Endothelial cell of umbilical vein (primary cell): ENCODE data around the gene CASK. TPM values are rescaled to one million over a fixed set of nuclear protein-coding genes. Genes with fewer than 3 reads are reported as not detected.

ENCODE experiments used
- BruUV-seq: library from RNA; stranded (reverse); fragments of 400-500 nt; replicated peaks from 2 replicates; lab custom pipeline; 2021; lab: Mats Ljungman, UMichigan
- CTCF ChIA-PET: fragments of 300-600, 350-600 bp; sonication (Branson Sonifier 250); formaldehyde crosslinking; loops from one replicate; lab custom pipeline; 2021; ENCODE audit warnings: antibody characterized with exemption, inconsistent platforms; lab: Charles Lee
- POLR2A ChIA-PET: fragments of 300-600, 350-600 bp; sonication (Branson Sonifier 250); formaldehyde crosslinking; loops from one replicate; lab custom pipeline; 2021; ENCODE audit warnings: antibody characterized with exemption, inconsistent platforms; lab: Charles Lee
- DNase-seq: peaks from one replicate; pipeline ENCODE4 v3.0.0-alpha.2; 2011; ENCODE audit warnings: low read depth, low spot score
- FAIRE-seq: peaks from 2 replicates; lab custom pipeline; 2011; peaks lifted over from hg19 to GRCh38; lab: Jason Lieb, UNC
- H2AFZ ChIP-seq: 2 replicates; pipeline ENCODE4 v1.6.0; 2012; ENCODE audit warnings: low read depth, low read length, control low read depth, inconsistent platforms
- H3K27ac ChIP-seq: 2 replicates; pipeline ENCODE4 v1.5.1; 2011; ENCODE audit warnings: low read depth, mild to moderate bottlenecking, control low read depth, low read length, moderate library complexity; ENCODE audit not compliant: insufficient read depth
- H3K27me3 ChIP-seq, 2 experiments: 2 replicates each; pipeline versions ENCODE4 v1.6.0 to v1.6.1; 2011; ENCODE audit warnings: low read length in 2 of 2, mixed read lengths in 1 of 2; ENCODE audit not compliant: control insufficient read depth in 2 of 2, insufficient read depth in 2 of 2
- H3K36me3 ChIP-seq, 2 experiments: 2 replicates in 1 of 2; 3 replicates in 1 of 2; pipeline ENCODE4 v1.5.1; 2011; ENCODE audit warnings: low read length in 2 of 2, mild to moderate bottlenecking in 1 of 2, moderate library complexity in 1 of 2; ENCODE audit not compliant: control insufficient read depth in 2 of 2, insufficient read depth in 2 of 2; ENCODE audit errors: extremely low read depth in 1 of 2
- H3K4me1 ChIP-seq: 3 replicates; pipeline ENCODE4 v1.5.1; 2011; ENCODE audit warnings: mild to moderate bottlenecking, low read length; ENCODE audit not compliant: control insufficient read depth, insufficient read depth; ENCODE audit errors: extremely low read depth
- H3K4me2 ChIP-seq: 2 replicates; pipeline ENCODE4 v1.6.1; 2011; ENCODE audit warnings: low read length, control low read depth, mixed read lengths; ENCODE audit not compliant: insufficient read depth
- H3K4me3 ChIP-seq, 3 experiments: fragments of 200-600 bp in 1 of 3; sonication (generic), shearing (Covaris generic) in 1 of 3; replicated peaks in 1 of 3; 2 replicates each; pipeline ENCODE4 v1.5.1; 2011 to 2016; ENCODE audit warnings: control low read depth in 3 of 3, low read length in 3 of 3, mild to moderate bottlenecking in 2 of 3, inconsistent platforms in 1 of 3, low read depth in 1 of 3, moderate library complexity in 1 of 3; ENCODE audit not compliant: insufficient read depth in 1 of 3
- H3K79me2 ChIP-seq: 2 replicates; pipeline ENCODE4 v1.6.0; 2012; ENCODE audit warnings: low read length, inconsistent platforms; ENCODE audit not compliant: control insufficient read depth, insufficient read depth
- H3K9ac ChIP-seq: replicated peaks from 2 replicates; pipeline ENCODE3; 2011; ENCODE audit warnings: low read length, control low read depth; ENCODE audit not compliant: insufficient read depth; ENCODE audit errors: extremely low read depth
- H3K9me1 ChIP-seq: replicated peaks from 3 replicates; pipeline ENCODE4 v1.6.0; 2011; ENCODE audit warnings: mild to moderate bottlenecking, low read length; ENCODE audit not compliant: control insufficient read depth, insufficient read depth; ENCODE audit errors: extremely low read depth
- H3K9me3 ChIP-seq: replicated peaks from 2 replicates; pipeline ENCODE4 v1.5.1; 2012; ENCODE audit warnings: low read length, inconsistent platforms; ENCODE audit not compliant: control insufficient read depth, insufficient read depth
- H4K20me1 ChIP-seq: replicated peaks from 2 replicates; pipeline ENCODE3; 2011; ENCODE audit warnings: mild to moderate bottlenecking, low read length; ENCODE audit not compliant: control insufficient read depth, insufficient read depth; ENCODE audit errors: extremely low read depth
- EZH2 ChIP-seq: IDR thresholded peaks from 2 replicates; pipeline ENCODE4 v1.6.1; 2012; ENCODE audit warnings: borderline replicate concordance, low read depth, mild to moderate bottlenecking, moderate library complexity, low read length, inconsistent platforms; ENCODE audit not compliant: severe bottlenecking
- FOS ChIP-seq: IDR thresholded peaks from 2 replicates; pipeline ENCODE4 v1.6.1; 2011; ENCODE audit warnings: mild to moderate bottlenecking, low read length, moderate library complexity, borderline replicate concordance; ENCODE audit not compliant: insufficient read depth
- GATA2 ChIP-seq: IDR thresholded peaks from 2 replicates; pipeline ENCODE4 v1.7.0; 2011; ENCODE audit warnings: low read depth, mild to moderate bottlenecking, moderate library complexity, mixed read lengths, low read length; ENCODE audit not compliant: insufficient read length, insufficient read depth
- MYC ChIP-seq: IDR thresholded peaks from one replicate; pipeline ENCODE4 v1.6.1; 2011; ENCODE audit warnings: mild to moderate bottlenecking, low read depth, low read length
- POLR2AphosphoS5 ChIP-seq: IDR thresholded peaks from 2 replicates; pipeline ENCODE4 v1.6.1; 2012; ENCODE audit warnings: low read depth, mild to moderate bottlenecking, control low read depth, low read length, moderate library complexity; ENCODE audit not compliant: insufficient read depth
- dilution Hi-C: fragments of 300-500 bp; cut with MboI; formaldehyde crosslinking; loops from one replicate; pipeline ENCODE4 v1.15.0; 2019; ENCODE audit warnings: low sequenced_read_pairs; ENCODE audit not compliant: extremely low pct_ligation_motif_present
- intact Hi-C: fragments of 100-400 bp; cut with micrococcal nuclease; formaldehyde crosslinking; loops from one replicate; pipeline ENCODE4 v1.10.0; 2022
- polyA plus RNA-seq, 4 experiments: library from polyadenylated mRNA; depleted of rRNA in 3 of 4; stranded (reverse) in 3 of 4; unstranded in 1 of 4; fragments of >200 nt; gene quantifications; 2 replicates each; pipeline versions ENCODE4 v1.2.1 to v1.2.3, GENCODE V29; 2011 to 2012; ENCODE audit warnings: missing spikeins in 1 of 4
- total RNA-seq: library from RNA; stranded (reverse); gene quantifications from 2 replicates; pipeline ENCODE4 v1.2.3, GENCODE V29; 2021
- TF ChIP-seq, protein P1 (sequence below): IDR thresholded peaks from 2 replicates; pipeline ENCODE4 v1.6.1; 2011; ENCODE audit not compliant: insufficient read depth, insufficient read length
- TF ChIP-seq, protein P2 (sequence below), 2 donors: IDR thresholded peaks; 1 replicate in 1 of 2; 2 replicates in 1 of 2; pipeline ENCODE4 v1.5.1; 2011; ENCODE audit warnings: low read length in 2 of 2, mild to moderate bottlenecking in 2 of 2, moderate library complexity in 2 of 2, control low read depth in 1 of 2, inconsistent platforms in 1 of 2, low read depth in 1 of 2; ENCODE audit not compliant: insufficient read depth in 1 of 2; ENCODE audit errors: extremely low read depth in 1 of 2

The CASK gene
- total and polyA plus RNA-seq, 2 donors (not counting 3 experiments of a cell fraction or from before 2014, with no cell fraction given): 6.4 to 30.4 TPM

DNA sequence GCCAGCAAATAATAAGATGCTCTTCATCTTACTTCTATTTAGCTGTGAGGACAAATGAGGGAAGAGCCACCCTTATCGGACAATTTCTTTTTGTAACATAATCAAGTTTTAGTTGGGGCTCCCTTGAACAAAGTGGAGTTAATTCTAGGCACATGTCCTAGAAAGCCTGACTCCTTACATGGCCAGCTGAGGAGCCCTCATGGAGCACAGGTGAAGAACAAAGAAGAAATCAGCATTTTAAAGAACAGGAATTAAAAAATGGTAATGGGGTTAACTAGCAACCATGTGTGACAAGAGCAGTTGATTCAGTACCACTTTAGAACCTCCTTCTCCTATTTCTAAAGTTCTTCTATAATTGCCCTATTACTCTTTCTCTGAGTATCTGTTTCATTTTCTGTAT lies 183.5 kb downstream of the CASK start:
- H3K36me3 ChIP-seq: no peaks in the 10 kb centered on the region
- no peaks in the 10 kb centered on the region for H3K27me3 ChIP-seq
- no peak overlapping the region for H2AFZ ChIP-seq
- no peak overlapping the region for H3K4me3 ChIP-seq
- BruUV-seq: no TSS peak
- no peak overlapping the region for H3K4me2 ChIP-seq
- H3K27ac ChIP-seq: no peak overlapping the region
- TF ChIP-seq, protein P1, sequence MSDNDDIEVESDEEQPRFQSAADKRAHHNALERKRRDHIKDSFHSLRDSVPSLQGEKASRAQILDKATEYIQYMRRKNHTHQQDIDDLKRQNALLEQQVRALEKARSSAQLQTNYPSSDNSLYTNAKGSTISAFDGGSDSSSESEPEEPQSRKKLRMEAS: no peak
- TF ChIP-seq MYC (no peak), POLR2AphosphoS5 (no peak), EZH2 (no peak), FOS (no peak), GATA2 (no peak)
- intact Hi-C loops: no loop called here
- H3K4me1 ChIP-seq: no peaks in the 10 kb centered on the region
- peak; percentile 57 for FAIRE-seq
- DNase-seq: no peak
- no peaks in the 10 kb centered on the region for H3K9me1 ChIP-seq
- H3K9ac ChIP-seq: no peak overlapping the region
- ChIA-PET CTCF (no interaction called here), POLR2A (no interaction called here)
- H4K20me1 ChIP-seq: no peaks in the 10 kb centered on the region
- no peaks in the 10 kb centered on the region for H3K9me3 ChIP-seq
- H3K79me2 ChIP-seq: no peaks in the 10 kb centered on the region
- dilution Hi-C loops: no loop called here

DNA sequence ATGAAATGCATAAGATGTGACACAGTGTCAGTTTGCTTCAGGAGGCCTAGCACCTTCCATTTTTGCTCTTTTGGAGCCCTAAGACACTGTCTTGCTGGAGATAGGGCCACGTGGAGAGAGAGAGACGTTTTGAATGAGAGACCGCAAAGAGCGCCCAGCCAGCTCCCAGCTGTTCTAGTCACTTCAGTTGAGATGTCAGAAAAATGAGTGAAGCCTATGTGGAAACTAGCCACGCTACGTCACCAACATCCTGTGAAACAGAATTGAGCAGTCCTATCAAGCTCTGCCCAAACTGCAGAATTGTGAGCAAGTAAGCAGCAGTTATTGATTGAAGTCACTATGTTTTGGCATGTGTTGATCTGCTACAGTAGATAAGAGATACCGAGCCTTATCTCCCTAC lies 186.3 kb downstream of the CASK start:
- DNase-seq (no peak), FAIRE-seq (no peak)
- intact Hi-C loops (no loop called here), dilution Hi-C loops (no loop called here)
- no peaks in the 10 kb centered on the region for H3K9me1 ChIP-seq
- no peaks in the 10 kb centered on the region for H3K9me3 ChIP-seq
- no peaks in the 10 kb centered on the region for H3K79me2 ChIP-seq
- H3K27me3 ChIP-seq: no peaks in the 10 kb centered on the region
- no peak overlapping the region for H3K4me3 ChIP-seq
- no peak overlapping the region for H3K9ac ChIP-seq
- CTCF ChIA-PET: no interaction called here
- no peaks in the 10 kb centered on the region for H3K4me1 ChIP-seq
- H3K4me2 ChIP-seq: no peak overlapping the region
- H3K36me3 ChIP-seq: no peaks in the 10 kb centered on the region
- H2AFZ ChIP-seq: no peak overlapping the region
- POLR2A ChIA-PET: no interaction called here
- no TSS peak for BruUV-seq
- no peak overlapping the region for H3K27ac ChIP-seq
- no peaks in the 10 kb centered on the region for H4K20me1 ChIP-seq
- TF ChIP-seq, protein P2, sequence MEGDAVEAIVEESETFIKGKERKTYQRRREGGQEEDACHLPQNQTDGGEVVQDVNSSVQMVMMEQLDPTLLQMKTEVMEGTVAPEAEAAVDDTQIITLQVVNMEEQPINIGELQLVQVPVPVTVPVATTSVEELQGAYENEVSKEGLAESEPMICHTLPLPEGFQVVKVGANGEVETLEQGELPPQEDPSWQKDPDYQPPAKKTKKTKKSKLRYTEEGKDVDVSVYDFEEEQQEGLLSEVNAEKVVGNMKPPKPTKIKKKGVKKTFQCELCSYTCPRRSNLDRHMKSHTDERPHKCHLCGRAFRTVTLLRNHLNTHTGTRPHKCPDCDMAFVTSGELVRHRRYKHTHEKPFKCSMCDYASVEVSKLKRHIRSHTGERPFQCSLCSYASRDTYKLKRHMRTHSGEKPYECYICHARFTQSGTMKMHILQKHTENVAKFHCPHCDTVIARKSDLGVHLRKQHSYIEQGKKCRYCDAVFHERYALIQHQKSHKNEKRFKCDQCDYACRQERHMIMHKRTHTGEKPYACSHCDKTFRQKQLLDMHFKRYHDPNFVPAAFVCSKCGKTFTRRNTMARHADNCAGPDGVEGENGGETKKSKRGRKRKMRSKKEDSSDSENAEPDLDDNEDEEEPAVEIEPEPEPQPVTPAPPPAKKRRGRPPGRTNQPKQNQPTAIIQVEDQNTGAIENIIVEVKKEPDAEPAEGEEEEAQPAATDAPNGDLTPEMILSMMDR (IDR thresholded peaks at IDR 0.05; ENCODE audit: extremely low read depth in 1 of 2, insufficient read depth in 1 of 2, low read depth in 1 of 2, low read length in 2 of 2): no peak
